ENCODE data around the gene COX19.

DNA sequence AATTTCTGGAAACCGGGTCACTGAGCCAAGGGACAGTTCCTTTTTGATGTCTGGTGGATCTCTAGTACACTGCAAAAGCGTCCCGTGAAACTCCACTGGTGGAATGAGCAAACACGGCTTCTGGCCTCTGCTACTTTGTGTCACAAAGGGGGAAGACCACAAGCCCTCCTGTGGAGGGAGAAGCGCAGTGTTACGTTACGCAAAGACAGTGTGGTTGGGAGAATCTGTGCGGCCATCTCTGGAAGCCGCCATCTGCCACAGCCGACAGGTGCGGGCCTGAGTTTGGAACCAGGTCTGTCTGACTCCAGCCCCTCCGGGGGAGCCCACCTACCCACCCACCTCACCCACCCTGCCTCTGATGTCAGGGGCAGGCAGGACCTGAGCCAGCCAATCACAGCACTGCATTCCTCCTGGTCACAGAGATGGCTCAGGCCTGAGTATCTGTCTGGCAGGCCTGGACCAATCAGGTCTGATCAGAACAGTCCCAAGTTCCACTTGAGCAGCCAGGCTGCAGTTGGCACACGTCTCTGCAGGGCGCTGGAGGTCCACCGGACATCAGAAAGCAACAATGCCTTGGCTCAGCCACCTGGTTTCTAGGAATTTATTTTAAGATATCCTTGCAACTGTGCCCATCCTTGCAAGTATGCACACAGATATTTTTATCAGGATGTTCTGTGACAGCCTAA is 4.7 kb upstream of the COX19 start:
- TF ChIP-seq CTCF (IDR thresholded peaks at IDR 0.05) (no peak), POLR2A (IDR thresholded peaks at IDR 0.05) (no peak), POLR2AphosphoS5 (IDR thresholded peaks at IDR 0.05; ENCODE audit: insufficient read depth in 1 of 2, low read depth in 1 of 2) (no peak)
